B cell (primary cell): ENCODE data around the gene RAI14. TPM values are rescaled to one million over a fixed set of nuclear protein-coding genes. Genes with fewer than 3 reads are reported as not detected.

Experiments
- ATAC-seq: fragments of 200-7000 bp; cut with Tn5 transposase; one replicate; pipeline ENCODE4 v1.10.0; 2021; ENCODE audit warnings: low read depth, mild to moderate bottlenecking, moderate number of reproducible peaks, moderate library complexity
- CTCF ChIA-PET: fragments of 350-600 bp; sonication (Branson Sonifier 250); formaldehyde crosslinking; loops from one replicate; lab custom pipeline; 2021; ENCODE audit warnings: antibody characterized with exemption, inconsistent platforms; lab: Charles Lee
- POLR2A ChIA-PET: fragments of 350-600 bp; sonication (Branson Sonifier 250); formaldehyde crosslinking; loops from one replicate; lab custom pipeline; 2021; ENCODE audit warnings: antibody characterized with exemption; lab: Charles Lee
- DNase-seq: peaks from one replicate; pipeline ENCODE4 v3.0.0; 2013
- H2AFZ ChIP-seq: 2 replicates; pipeline ENCODE4 v1.6.1; 2012; ENCODE audit warnings: mild to moderate bottlenecking, low read depth, low read length; ENCODE audit not compliant: insufficient read depth, poor library complexity, severe bottlenecking
- H3K27ac ChIP-seq, 2 donors: 1 replicate in 1 of 2; 2 replicates in 1 of 2; pipeline ENCODE4 v1.5.1; 2012 to 2013; ENCODE audit warnings: low read length in 2 of 2, mild to moderate bottlenecking in 2 of 2, moderate library complexity in 1 of 2
- H3K27me3 ChIP-seq, 4 experiments: fragments of 200-600 bp in 1 of 4; sonication (generic) in 1 of 4; replicated peaks in 1 of 4; 1 replicate in 2 of 4; 2 replicates in 2 of 4; pipeline versions ENCODE4 v1.6.1 to v1.7.0; 2013 to 2016; ENCODE audit warnings: low read length in 3 of 4, mild to moderate bottlenecking in 2 of 4, mixed read lengths in 1 of 4, moderate library complexity in 1 of 4; ENCODE audit not compliant: insufficient read depth in 4 of 4, control insufficient read depth in 3 of 4; ENCODE audit errors: control extremely low read depth in 1 of 4
- H3K36me3 ChIP-seq, 2 experiments: replicated peaks in 1 of 2; 1 replicate in 1 of 2; 2 replicates in 1 of 2; pipeline versions ENCODE4 v1.6.1 to v1.7.1; 2013; ENCODE audit warnings: low read length in 1 of 2; ENCODE audit not compliant: insufficient read depth in 2 of 2, control insufficient read depth in 1 of 2; ENCODE audit errors: control extremely low read depth in 1 of 2, extremely low read depth in 1 of 2
- H3K4me1 ChIP-seq, 2 donors: fragments of 200-600 bp in 1 of 2; sonication (generic) in 1 of 2; 1 replicate in 1 of 2; 2 replicates in 1 of 2; pipeline versions ENCODE4 v1.5.1 to v1.6.1; 2013 to 2017; ENCODE audit warnings: low read length in 2 of 2; ENCODE audit not compliant: control insufficient read depth in 2 of 2, insufficient read depth in 2 of 2
- H3K4me2 ChIP-seq: replicated peaks from 2 replicates; pipeline ENCODE3; 2012; ENCODE audit warnings: mild to moderate bottlenecking, low read depth, low read length; ENCODE audit not compliant: poor library complexity, severe bottlenecking
- H3K4me3 ChIP-seq, 5 experiments: fragments of 200-600 bp in 1 of 5; sonication (generic) in 1 of 5; 1 replicate in 3 of 5; 2 replicates in 2 of 5; pipeline versions ENCODE4 v1.5.1 to v1.7.0; 2011 to 2016; ENCODE audit warnings: low read length in 4 of 5, mild to moderate bottlenecking in 4 of 5, low read depth in 2 of 5, control low read depth in 1 of 5, moderate library complexity in 1 of 5; ENCODE audit not compliant: insufficient read depth in 1 of 5; ENCODE audit errors: control extremely low read depth in 1 of 5, extremely low read depth in 1 of 5
- H3K79me2 ChIP-seq: fragments of 200-600 bp; sonication (generic); one replicate; pipeline ENCODE4 v1.6.0; 2016; ENCODE audit warnings: low read length; ENCODE audit not compliant: control insufficient read depth, insufficient read depth
- H3K9ac ChIP-seq: fragments of 200-600 bp; sonication (generic); 2 replicates; pipeline ENCODE4 v1.6.1; 2017; ENCODE audit warnings: mild to moderate bottlenecking, low read length, moderate library complexity
- H3K9me3 ChIP-seq, 3 donors: one replicate each; pipeline versions ENCODE4 v1.6.1 to v1.7.1; 2013; ENCODE audit warnings: low read length in 2 of 3; ENCODE audit not compliant: control insufficient read depth in 2 of 3, insufficient read depth in 1 of 3; ENCODE audit errors: control extremely low read depth in 1 of 3
- H4K20me1 ChIP-seq: 2 replicates; pipeline ENCODE4 v1.6.0; 2012; ENCODE audit warnings: mild to moderate bottlenecking, low read length; ENCODE audit not compliant: insufficient read depth, control insufficient read depth, poor library complexity, severe bottlenecking
- H3K27ac Mint-ChIP-seq: one replicate; pipeline ENCODE4 v1.8.0; 2021; ENCODE audit warnings: mixed read lengths
- H3K27me3 Mint-ChIP-seq: one replicate; pipeline ENCODE4 v1.8.0; 2021; ENCODE audit warnings: mixed read lengths
- H3K4me1 Mint-ChIP-seq: one replicate; pipeline ENCODE4 v1.8.0; 2021; ENCODE audit warnings: mixed read lengths
- H3K4me3 Mint-ChIP-seq: one replicate; pipeline ENCODE4 v1.8.0; 2021; ENCODE audit warnings: mixed read lengths
- H3K9me3 Mint-ChIP-seq: one replicate; pipeline ENCODE4 v1.8.0; 2022; ENCODE audit warnings: mixed read lengths; ENCODE audit not compliant: insufficient read depth
- EZH2 ChIP-seq: IDR thresholded peaks from 2 replicates; pipeline ENCODE4 v1.6.1; 2012; ENCODE audit warnings: borderline replicate concordance, low read depth, mild to moderate bottlenecking, moderate library complexity, low read length; ENCODE audit not compliant: insufficient read depth, poor library complexity, severe bottlenecking
- whole genome bisulfite sequencing: methylation state at CpG from one replicate; pipeline ENCODE4 v1.1.5; 2013; ENCODE audit warnings: missing lambda C conversion rate; ENCODE audit not compliant: insufficient coverage; 5-methylcytosine and 5-hydroxymethylcytosine counted together
- intact Hi-C: fragments of 100-400 bp; cut with micrococcal nuclease; formaldehyde crosslinking; loops from one replicate; pipeline ENCODE4 v1.10.0; 2022
- polyA plus RNA-seq: library from polyadenylated mRNA; depleted of rRNA; stranded (reverse); fragments of >200 nt; gene quantifications from 2 replicates; pipeline ENCODE4 v1.2.3, GENCODE V29; 2012
- total RNA-seq, 2 donors: library from RNA; stranded (reverse); fragments of 120-200 nt in 1 of 2; gene quantifications; 1 replicate in 1 of 2; 2 replicates in 1 of 2; pipeline versions ENCODE4 v1.2.3 to v1.2.4, GENCODE V29; 2013 to 2022
- TF ChIP-seq, protein P1 (sequence below): fragments of 200-600 bp; IDR thresholded peaks from one replicate; pipeline ENCODE4 v1.8.0; 2022; ENCODE audit warnings: antibody characterized with exemption, mild to moderate bottlenecking

The RAI14 gene
- total and polyA plus RNA-seq, 2 donors (not counting 1 experiment from before 2014, with no cell fraction given): 0.55 to 1.9 TPM

GRCh38 chr5:34684281-34684979 lies 28.3 kb downstream of the RAI14 start:
- H3K27me3 Mint-ChIP-seq: peaks cover 7% of the 10 kb centered on the region
- Histone ChIP-seq H3K79me2 (no peaks in the 10 kb centered on the region), H3K27me3 (peaks cover 0 to 3% (median 0%) of the 10 kb centered on the region in 4 experiments), H3K36me3 (no peaks in the 10 kb centered on the region), H2AFZ (no peak overlapping the region), H3K27ac (no peak overlapping the region), H3K4me3 (no peak overlapping the region), H3K9ac (no peak overlapping the region), H3K4me2 (no peak overlapping the region), H3K9me3 (no peaks in the 10 kb centered on the region), H4K20me1 (no peaks in the 10 kb centered on the region), H3K4me1 (no peaks in the 10 kb centered on the region)
- 72% methylated on average over 3 of the region's 4 CpGs for WGBS
- no peak overlapping the region for H3K27ac Mint-ChIP-seq
- ATAC-seq (no peak), DNase-seq (no peak)
- H3K4me3 Mint-ChIP-seq: no peak overlapping the region
- CTCF ChIA-PET: no interaction called here
- intact Hi-C loops: no loop called here
- no peaks in the 10 kb centered on the region for H3K9me3 Mint-ChIP-seq
- POLR2A ChIA-PET: no interaction called here
- no peak for TF ChIP-seq EZH2
- TF ChIP-seq, protein P1, sequence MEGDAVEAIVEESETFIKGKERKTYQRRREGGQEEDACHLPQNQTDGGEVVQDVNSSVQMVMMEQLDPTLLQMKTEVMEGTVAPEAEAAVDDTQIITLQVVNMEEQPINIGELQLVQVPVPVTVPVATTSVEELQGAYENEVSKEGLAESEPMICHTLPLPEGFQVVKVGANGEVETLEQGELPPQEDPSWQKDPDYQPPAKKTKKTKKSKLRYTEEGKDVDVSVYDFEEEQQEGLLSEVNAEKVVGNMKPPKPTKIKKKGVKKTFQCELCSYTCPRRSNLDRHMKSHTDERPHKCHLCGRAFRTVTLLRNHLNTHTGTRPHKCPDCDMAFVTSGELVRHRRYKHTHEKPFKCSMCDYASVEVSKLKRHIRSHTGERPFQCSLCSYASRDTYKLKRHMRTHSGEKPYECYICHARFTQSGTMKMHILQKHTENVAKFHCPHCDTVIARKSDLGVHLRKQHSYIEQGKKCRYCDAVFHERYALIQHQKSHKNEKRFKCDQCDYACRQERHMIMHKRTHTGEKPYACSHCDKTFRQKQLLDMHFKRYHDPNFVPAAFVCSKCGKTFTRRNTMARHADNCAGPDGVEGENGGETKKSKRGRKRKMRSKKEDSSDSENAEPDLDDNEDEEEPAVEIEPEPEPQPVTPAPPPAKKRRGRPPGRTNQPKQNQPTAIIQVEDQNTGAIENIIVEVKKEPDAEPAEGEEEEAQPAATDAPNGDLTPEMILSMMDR: no peak
- H3K4me1 Mint-ChIP-seq: no peaks in the 10 kb centered on the region

GRCh38 chr5:34684980-34685352 lies 28.8 kb downstream of the RAI14 start:
- DNase-seq: no peak
- ChIA-PET CTCF (no interaction called here), POLR2A (no interaction called here)
- WGBS: 55% methylated on average over 2 of the region's 4 CpGs
- no peaks in the 10 kb centered on the region for H3K36me3 ChIP-seq
- Mint-ChIP-seq H3K4me3 (no peak overlapping the region), H3K4me1 (no peaks in the 10 kb centered on the region), H3K9me3 (no peaks in the 10 kb centered on the region), H3K27me3 (peaks cover 7% of the 10 kb centered on the region), H3K27ac (no peak overlapping the region)
- H3K79me2 ChIP-seq: no peaks in the 10 kb centered on the region
- H3K4me2 ChIP-seq: no peak overlapping the region
- ATAC-seq: no peak
- H3K27ac ChIP-seq: no peak overlapping the region
- TF ChIP-seq, protein P1: no peak
- TF ChIP-seq EZH2: no peak
- peaks cover 0 to 3% (median 0%) of the 10 kb centered on the region in 4 experiments for H3K27me3 ChIP-seq
- no peaks in the 10 kb centered on the region for H4K20me1 ChIP-seq
- H2AFZ ChIP-seq: no peak overlapping the region
- H3K9ac ChIP-seq: no peak overlapping the region
- no peaks in the 10 kb centered on the region for H3K9me3 ChIP-seq
- intact Hi-C loops: no loop called here
- no peaks in the 10 kb centered on the region for H3K4me1 ChIP-seq
- H3K4me3 ChIP-seq: no peak overlapping the region
